ENCODE data around the gene ULK1.
A peak's percentile ranks its signal among the peaks of the same experiment; 100 is the strongest.

ULK1 gene

DNA sequence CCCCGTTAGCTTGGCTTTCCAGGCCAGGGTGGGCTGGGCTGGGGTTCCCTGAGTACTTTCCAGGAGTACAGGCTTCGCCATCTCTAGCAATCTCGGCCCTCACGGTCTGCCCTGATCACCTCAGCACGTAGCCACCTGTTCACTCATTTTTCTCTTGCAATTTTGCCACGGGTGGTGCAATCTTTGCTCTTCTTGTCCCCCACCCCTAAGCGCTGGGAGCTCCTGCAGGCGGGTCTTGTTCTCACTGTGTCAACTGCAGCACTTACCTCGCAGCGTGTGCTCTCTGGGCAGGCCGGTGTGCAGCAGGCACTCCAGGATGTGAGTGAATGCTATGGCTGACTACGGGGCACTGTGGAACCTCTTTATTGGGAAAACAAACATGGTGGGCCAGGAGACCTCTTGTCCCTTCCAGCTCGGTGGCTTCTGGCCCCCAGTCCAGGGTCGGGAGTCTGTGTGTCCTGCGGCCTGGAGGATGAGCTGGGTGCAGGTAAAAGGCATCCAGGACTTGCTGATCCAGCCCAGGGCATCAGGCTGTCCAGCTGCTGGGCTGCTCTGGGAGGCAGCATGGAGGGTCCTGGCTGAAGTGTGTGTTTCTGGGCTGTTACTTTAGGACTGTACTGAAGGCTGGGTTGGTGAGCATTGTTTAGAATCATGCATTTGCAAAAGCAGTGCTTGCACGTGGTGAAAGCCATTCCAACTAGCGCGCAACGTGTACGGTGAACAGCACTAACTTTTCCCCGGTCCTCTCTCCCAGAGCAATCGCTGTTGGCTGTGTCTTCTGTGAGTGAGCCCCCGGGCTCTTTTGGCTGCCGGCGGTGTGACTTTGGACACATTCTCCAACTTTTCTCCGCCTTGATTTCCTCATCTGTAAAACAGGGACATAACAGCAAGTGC, 1.5 kb upstream of the ULK1 start:
- DNase-seq: no peak

DNA sequence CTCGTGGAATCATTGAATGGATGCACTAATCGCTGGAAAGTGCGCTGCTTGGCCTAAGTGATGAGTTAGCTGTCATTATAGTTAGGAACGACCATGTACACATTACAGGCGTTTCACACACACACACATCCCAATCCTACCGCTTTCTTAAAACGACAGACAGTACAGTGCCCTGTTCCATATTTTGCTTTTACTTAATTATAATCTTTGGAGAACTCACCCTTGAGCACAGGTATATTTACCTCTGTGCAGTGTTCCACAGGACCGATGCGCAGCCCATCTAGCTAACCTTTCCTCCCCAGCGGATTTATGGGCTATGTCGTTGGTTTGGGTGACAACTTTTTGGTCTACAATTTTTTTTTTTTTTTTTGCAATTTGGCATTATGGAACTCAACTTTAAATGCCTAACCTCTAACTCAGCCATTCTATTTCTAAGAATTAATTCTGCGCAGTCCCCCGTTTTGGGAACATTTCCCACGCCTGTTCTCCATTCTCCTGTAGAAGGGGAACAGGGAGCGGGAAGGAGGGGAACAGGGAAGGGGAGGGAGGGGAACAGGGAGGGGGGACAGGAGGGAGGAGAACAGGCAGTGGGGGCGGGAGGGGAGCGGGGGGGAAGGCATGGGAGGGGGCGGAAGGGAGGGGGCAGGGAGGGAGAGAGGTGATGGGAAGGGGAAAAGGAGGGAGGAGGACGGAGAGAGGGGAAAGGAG, 663 bp upstream of the ULK1 start:
- DNase-seq: peak; percentile 12

DNA sequence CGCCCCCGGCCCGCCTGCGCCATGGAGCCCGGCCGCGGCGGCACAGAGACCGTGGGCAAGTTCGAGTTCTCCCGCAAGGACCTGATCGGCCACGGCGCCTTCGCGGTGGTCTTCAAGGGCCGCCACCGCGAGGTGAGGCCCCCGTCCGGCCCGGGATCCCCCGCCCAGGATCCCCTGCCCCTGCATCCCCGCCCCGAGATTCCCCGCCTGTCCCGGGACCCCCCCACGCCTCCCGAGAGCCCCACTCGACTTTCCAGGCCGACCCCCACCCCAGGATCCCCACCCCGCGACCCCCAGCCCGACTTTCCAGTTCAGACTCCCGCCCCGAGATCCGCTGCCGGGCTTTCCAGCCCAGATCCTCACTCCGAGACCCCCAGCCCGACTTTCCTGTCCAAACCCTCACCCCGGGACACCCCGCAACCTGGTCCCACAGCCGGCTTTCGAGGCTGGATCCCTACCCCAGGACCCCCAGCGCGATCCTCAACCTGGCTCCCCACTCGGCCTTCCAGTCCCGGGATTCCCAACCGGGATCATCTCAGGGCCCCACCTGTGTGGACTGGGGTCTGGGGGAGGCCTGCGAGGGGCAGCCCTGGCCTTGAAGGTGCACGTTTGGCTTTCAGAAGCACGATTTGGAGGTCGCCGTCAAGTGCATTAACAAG, 688 bp downstream of the ULK1 start:
- DNase-seq: no peak

- peak; percentile 12 for DNase-seq
Measured at GRCh38 chr12:131895640-131896079, 1.2 kb downstream of the ULK1 start.

DNA sequence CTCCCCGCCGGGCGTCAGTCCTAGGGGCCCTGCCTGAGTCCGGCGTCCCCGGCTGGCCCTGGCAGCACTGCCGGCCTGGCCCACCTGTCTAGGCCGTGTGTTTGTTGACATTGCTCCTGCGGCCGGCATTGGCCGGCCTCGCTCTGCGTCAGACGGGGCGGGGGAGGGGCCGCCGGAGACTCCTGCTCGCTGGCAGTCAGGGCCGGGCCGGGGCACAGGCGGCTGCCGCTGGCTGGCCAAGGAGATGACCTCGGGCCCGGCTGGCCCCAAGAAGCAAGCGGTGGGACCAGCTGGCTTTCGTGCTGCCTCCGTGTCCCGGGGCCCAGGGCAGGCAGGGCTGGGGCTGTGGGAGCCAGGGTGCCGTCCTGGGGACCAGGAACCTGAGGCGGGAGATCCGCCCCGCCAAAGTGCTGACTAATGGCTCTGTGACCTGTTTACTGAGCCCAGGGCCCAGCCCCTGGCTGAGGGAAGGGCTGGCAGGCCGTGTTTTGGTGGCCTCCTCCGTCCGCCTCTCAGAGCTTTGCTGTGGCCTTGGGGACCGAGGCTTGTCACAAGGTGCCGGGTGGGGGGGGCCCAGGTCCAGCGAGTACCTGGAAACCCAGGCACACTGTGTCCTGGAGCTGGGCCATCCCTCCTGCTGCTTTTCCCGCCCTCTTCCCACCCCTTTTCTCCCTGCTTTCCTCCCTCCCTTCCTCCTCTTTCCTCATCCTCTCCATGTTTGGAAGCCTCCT, 1.8 kb downstream of the ULK1 start:
- peak; percentile 67 for DNase-seq

GRCh38 chr12:131896811-131897270, 2.4 kb downstream of the ULK1 start:
- DNase-seq: no peak

GRCh38 chr12:131897276-131897675, 2.9 kb downstream of the ULK1 start:
- no peak for DNase-seq

GRCh38 chr12:131897875-131898274, 3.5 kb downstream of the ULK1 start:
- no peak for DNase-seq

DNA sequence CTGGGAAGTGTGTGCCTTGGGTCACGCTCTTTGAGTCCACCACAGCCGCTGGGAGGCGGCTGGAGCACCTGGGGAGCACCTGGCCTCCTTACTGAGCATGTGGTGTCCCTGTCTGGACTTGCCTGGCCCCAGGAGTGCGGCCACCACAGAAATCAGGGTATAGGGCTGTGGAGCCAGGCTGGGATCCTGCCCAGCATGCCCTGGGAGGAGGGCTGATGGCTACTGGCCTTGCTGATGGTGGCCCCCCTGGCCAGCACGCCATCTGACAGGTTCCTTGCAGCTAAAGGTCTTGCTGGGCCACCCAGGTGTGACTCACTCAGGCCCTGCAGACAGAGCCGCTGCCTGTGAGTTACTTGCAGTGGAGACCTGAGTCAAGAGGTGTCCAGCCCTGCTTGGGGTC, 6.0 kb downstream of the ULK1 start:
- DNase-seq: no peak

- no peak for DNase-seq
Measured at GRCh38 chr12:131901431-131902331, 7.3 kb downstream of the ULK1 start.

- no peak for DNase-seq
Measured at GRCh38 chr12:131902332-131903241, 8.2 kb downstream of the ULK1 start.

- no peak for DNase-seq
Measured at GRCh38 chr12:131903270-131904255, 9.1 kb downstream of the ULK1 start.

GRCh38 chr12:131904346-131904745, 9.9 kb downstream of the ULK1 start:
- no peak for DNase-seq

GRCh38 chr12:131905081-131905629, 10.7 kb downstream of the ULK1 start:
- DNase-seq: no peak

GRCh38 chr12:131905630-131906091, 11.2 kb downstream of the ULK1 start:
- no peak for DNase-seq

DNA sequence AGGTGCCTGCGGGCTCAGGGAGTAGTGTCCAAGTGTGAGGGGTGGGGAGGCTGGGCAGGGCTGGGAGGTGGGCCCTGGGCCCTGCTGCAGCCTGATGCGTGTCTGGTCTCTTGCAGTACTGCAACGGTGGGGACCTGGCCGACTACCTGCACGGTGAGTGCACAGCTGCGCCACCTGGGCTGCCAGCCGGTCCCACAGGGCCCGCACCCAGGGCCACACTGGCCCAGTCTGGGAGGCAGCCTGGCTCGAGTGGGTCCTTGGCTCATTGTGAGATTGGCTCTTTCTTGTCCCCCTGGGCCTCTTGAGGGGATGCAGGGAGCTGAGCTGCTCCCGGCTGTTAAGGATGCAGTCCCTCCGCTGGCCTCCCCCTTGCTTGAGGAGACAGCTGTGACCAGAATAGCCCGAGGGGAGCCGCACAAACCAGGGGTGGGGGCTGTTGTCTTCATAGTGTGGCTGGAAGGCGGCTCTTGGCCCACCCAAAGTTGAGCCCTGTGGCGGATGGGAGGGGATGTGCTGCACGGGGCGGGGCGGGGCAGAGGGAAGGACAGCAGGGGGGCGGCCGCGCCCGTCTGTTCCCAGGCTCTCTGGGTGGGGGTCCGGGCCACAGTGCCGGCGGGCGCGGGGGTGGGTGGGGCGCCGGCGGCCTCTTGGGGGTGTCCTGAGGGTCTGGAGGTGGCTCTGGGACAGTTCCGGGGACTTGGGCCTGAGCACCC, 13.1 kb downstream of the ULK1 start:
- DNase-seq: no peak

DNA sequence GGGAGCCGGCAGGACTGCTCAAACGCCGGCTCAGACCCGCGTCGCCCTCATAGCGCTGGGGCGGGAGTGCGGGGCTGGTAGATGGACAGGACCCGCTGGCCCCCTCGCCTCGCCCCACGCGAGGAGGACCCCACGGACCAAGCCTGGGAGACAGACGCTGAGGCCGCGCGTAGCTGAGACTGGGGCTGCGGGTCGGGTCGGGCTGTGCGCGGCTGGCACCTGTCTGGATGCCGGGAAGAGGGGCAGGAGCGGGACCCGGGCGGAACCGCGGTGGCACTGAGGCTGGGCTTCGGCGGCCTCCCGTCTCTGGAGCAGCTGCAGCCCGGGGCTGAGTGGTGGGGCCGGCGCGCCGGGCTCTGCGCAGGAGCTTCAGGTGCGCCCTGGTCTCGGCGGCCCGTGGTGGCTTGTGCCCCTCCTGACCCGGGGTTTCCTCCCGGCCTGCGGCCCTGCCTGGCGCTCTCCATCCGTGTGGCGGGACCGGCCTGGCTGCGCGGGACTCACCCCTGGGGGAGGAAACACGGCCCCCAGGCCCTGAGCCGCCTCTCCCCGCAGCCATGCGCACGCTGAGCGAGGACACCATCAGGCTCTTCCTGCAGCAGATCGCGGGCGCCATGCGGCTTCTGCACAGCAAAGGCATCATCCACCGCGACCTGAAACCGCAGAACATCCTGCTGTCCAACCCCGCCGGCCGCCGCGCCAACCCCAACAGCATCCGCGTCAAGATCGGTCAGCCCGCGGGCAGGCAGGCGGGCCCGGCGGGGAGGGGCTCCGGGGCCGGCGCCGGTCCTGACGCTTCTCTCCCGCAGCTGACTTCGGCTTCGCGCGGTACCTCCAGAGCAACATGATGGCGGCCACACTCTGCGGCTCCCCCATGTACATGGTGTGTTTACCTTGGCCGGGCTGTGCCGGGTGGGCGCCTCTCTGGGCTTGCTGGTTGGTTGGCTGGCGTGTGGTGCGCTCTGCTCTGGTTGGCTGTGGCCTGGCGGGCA, 14.0 kb downstream of the ULK1 start:
- no peak for DNase-seq
